SK-N-DZ (cell line): ENCODE results near the gene ADCY9.
A peak's percentile ranks its signal among the peaks of the same experiment; 100 is the strongest.
"Not testable (repeated sequence)": the region's sequence is repeated elsewhere in the genome, so short reads cannot be mapped to it uniquely, and the experiment has no call there.

ENCODE experiments used
- DNase-seq: peaks from one replicate; pipeline ENCODE4 v3.0.0-alpha.2; 2015; ENCODE audit warnings: low spot score

The ADCY9 gene

GRCh38 chr16:3951380-3951779 lies 164.9 kb downstream of the ADCY9 start:
- not testable (repeated sequence) for DNase-seq

DNA sequence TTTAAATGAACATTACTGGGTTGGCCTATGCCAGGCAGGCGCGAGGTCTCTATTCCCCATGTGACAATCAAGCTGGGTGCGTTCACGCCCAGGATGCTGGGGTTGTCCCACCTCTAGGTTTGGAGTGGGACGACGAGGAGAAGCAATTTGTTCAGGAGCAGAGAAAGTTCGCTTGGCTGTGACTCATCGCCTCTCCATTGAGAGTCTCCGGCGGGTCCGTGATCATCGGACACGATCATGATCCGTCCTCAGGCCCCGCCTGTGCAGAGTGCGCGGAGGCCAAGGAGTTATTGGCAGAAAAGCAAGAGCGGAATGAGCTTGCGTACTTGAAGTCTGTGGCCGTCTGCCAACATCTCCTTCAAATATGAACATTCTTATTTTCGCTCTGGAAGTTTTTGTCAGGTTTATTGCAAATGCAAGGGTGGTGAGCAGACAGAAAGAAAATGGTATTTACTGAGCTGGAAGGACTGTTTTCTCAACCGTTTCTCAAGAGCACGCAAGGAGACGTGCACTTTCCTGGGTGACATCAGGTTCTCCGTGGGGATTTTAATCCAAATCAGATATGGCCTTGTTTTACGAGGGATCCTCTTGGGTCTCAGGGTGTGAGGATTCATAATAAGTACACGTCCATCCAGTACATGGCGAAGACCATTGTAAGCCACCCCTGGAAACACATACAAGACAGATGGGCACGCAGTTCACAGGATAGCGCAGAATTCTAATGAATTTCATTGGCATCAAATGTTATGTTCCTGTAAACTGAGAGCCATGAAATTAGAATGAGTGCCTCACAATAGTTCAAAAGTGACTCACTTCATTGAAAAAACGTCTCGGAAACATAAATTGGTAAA lies 165.7 kb downstream of the ADCY9 start:
- DNase-seq, result no peak

- DNase-seq, result no peak
Measured at GRCh38 chr16:3949946-3950342, 166.3 kb downstream of the ADCY9 start.

- peak; percentile 46 for DNase-seq
Measured at GRCh38 chr16:3949287-3949686, 167.0 kb downstream of the ADCY9 start.

DNA sequence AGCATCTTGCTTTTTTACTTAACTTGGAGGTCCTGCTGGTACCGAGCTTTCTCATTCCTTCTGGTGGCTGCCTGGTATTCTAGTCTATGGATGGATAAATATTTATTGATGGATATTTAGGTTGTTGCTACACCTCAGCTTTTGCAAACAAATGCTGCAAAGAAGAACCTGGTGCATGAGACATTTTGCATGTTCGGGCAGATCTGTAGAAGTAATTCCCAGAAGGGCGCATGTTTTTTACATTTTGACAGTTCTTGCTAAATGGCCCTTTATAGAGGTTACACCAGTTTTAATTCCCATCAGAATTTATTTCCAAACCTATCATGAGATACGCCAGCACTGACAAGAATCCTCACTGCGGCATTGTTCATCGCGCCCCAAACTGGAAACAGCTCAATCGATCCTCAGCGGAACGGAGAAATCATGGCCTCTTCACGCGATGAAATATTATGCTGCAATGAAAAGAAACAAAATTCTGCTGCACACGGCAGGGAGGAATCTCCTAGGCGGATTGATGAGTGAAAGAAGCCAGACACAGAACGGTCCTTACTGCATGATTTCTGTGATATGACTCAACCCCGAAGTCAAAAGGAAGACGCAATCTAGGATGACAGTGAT lies 167.8 kb downstream of the ADCY9 start:
- no peak for DNase-seq

- DNase-seq, result no peak
Measured at GRCh38 chr16:3946604-3947180, 169.6 kb downstream of the ADCY9 start.

DNA sequence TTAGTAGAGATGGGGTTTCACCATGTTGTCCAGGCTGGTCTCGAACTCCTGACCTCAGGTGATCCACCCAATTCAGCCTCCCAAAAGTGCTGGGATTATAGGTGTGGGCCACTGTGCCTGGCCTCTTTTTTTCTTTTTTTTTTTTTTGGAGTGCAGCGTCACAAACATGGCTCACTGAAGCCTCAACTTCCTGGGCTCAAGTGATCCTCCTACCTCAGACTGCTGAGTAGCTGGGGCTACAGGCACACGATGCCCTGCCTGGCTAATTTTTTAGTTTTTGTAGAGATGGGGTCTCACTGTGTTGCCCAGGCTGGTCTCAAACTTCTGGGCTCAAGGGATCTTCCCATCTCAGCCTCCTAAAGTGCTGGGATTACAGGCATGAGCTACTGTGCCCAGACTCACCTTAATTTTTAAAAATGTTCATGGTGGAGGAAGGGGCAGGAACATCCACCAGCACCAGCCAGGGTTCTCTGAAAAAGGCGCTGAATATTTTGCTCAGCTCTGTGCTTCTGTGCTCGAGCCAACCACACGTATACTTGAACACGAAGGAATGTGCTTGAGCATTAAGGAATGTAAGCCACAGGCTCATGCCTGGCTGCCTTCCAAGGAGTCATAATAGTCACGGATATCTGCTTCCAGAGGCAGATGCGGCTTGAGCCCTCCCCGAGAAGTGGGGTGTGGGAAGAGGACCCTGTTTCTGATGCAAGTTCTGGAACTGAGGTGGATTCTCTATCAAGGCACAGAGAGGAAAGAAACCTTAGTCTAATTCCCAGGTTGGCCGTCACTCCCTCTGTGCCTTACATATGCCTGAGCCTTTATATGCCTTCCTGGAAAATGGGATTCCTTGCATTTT lies 170.3 kb downstream of the ADCY9 start:
- DNase-seq, result no peak

GRCh38 chr16:3944457-3944856 lies 171.8 kb downstream of the ADCY9 start:
- DNase-seq, result not testable (repeated sequence)

DNA sequence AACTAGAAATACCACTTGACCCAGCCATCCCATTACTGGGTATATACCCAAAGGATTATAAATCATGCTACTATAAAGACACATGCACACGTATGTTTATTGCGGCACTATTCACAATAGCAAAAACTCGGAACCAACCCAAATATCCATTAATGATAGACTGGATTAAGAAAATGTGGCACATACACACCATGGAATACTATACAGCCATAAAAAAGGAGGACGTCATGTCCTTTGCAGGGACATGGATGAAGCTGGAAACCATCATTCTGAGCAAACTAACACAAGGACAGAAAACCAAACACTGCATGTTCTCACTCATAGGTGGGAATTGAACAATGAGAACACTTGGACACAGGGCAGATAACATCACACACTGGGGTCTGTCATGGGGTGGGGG lies 174.1 kb downstream of the ADCY9 start:
- not testable (repeated sequence) for DNase-seq

GRCh38 chr16:3938843-3939624 lies 177.2 kb downstream of the ADCY9 start:
- DNase-seq, result peak; percentile 77

DNA sequence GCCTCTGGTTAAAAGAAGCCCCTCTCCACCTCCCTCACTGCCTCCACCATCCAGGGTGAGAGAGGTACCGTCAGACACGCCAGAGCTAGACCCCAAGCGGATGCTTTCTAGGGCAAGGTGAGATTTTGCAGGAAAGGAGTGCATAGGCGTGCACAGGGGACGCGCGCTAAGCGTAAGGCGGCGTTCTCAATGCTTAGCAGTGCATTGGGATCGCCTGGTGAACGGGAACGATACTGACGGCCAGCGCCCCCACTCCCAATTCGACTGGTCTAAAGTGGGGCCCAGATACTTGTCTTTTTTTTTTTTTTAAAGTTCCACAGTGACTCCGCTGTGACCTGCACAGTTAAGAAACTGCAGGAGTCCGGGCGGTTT lies 177.8 kb downstream of the ADCY9 start:
- no peak for DNase-seq

- DNase-seq, result no peak
Measured at GRCh38 chr16:3937066-3937875, 179.0 kb downstream of the ADCY9 start.

DNA sequence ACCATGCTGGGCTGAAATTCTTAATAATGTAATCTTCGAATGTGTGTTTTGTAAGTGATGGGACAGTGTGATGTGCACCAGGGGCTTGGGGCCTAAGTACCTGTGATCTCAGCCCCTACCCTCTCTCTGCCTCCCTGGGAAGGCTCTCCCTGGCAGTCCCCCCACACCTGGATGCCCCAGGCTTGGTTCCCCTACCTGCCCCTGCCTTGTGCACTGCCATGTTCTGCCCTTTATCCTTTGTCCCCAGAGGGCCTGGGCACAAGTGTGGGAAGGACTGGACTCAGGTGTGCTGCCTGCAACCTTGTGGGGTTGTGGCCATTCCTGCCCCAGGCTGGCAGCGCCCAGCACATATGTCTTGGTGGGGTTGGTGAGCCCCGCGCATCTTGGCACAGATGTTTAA lies 180.3 kb downstream of the ADCY9 start:
- no peak for DNase-seq

DNA sequence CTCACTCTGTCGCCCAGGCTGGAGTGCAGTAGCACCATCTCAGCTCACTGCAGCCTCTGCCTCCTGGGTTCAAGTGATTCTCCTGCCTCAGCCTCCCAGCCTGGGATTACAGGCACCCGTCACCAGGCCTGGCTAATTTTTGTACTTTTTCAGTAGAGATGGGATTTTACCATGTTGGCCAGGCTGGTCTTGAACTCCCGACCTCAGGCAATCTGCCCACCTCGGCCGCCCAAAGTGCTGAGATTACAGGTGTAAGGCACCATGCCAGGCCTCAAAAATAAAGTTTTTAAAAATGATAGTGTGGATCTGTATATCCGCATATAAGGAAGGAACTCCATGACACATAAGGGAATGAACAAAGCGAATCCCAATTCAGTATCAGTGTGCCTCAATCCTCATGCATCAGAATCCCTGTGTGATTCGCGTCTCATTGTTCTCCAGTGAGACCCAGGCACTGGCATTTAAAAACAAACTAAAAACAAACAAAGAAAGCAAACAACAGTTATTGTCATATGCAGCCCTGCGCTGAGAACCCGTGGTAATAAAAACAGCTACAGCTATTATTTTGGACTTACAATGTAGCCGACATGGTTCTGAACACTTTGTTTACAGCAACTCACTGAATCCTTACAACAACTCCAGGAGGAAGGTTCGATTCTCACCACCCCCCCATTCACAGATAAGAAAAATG lies 181.6 kb downstream of the ADCY9 start:
- DNase-seq, result no peak

- not testable (repeated sequence) for DNase-seq
Measured at GRCh38 chr16:3927147-3927546, 189.1 kb downstream of the ADCY9 start.

DNA sequence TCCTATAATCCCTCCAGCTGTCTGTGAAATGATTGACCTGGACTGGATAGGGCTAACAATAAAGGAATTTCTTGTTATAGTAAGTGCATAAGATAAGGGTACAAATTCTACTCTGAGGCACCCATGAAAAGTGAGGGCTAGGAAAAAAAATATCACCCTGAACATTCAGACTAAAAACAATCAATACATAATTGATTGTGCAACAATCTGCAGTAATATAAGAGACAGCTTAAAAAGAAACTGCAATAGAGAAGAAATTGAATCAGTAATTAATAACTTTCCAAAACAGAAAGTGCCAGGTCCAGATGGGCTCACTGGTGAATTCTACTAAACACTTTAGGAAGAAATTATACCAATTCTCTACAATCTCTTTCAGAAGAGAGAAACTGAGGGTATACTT lies 191.5 kb downstream of the ADCY9 start:
- DNase-seq, result no peak

DNA sequence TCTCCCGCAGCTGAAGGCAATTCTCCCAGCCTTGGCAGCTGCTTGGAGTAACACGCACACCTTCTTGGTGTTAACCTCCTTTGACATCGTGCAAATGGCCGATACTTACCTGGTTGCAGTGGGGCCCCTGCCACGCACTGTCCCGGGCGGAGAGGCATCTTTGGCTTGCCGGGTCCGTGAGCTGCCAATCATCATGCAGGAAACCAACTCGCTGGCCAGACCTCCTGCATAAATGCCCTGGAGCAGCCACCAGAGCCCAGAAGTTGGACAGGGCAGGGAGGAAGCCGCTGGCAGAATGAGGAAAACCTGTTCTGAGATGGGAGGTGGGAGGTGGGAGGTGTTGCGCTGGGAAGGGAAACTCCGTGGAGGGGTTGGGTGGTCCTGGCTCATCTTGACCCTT lies 194.0 kb downstream of the ADCY9 start:
- no peak for DNase-seq

DNA sequence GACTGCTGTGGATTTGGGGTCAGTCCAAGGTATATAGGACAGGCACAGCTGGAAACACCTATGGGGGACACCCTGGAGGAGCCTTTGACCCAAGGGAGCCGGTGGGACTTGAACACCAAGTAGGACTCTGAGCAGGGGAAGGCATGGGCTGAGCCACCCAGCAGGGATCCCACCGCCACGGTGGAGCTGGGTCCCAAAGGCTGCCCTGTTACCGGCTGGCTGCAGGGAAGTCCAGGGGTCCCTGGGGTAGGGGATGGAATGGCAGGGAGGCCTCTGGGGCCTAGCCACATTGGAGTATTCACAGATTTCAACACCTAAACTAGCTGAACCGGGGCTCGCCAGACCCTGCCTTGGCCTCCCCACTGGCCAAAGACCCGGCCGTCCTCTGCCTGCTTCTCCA lies 196.0 kb downstream of the ADCY9 start:
- DNase-seq, result no peak

DNA sequence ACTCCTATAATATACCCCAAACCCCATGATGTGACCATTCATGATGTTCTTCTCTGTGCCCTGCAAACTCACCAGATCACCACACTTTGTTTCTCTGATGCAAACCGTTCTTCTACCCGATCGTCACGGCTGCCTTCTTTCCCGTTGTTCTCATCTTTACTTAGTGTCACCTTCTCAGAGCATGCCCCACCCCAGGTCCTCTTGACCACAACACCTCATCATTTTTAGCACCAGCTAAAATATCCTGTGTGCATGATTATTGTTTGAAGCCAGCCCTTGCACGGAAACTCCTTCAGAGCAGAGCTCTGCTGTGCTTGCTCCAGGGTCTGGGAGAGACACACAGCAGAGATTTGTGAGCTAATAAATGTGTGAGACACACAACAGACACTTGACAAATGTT lies 196.8 kb downstream of the ADCY9 start:
- DNase-seq, result no peak
